HG03039 (cell line): ENCODE measurements around the gene CCP110.
"Not testable (repeated sequence)": the region's sequence is repeated elsewhere in the genome, so short reads cannot be mapped to it uniquely, and the experiment has no call there.

Experiments used
- ATAC-seq: cut with Tn5 transposase; IDR thresholded peaks from one replicate; pipeline ENCODE4 v1.9.1; 2021; ENCODE audit warnings: mild to moderate bottlenecking, moderate library complexity; ENCODE audit not compliant: unreplicated experiment

The CCP110 gene

DNA sequence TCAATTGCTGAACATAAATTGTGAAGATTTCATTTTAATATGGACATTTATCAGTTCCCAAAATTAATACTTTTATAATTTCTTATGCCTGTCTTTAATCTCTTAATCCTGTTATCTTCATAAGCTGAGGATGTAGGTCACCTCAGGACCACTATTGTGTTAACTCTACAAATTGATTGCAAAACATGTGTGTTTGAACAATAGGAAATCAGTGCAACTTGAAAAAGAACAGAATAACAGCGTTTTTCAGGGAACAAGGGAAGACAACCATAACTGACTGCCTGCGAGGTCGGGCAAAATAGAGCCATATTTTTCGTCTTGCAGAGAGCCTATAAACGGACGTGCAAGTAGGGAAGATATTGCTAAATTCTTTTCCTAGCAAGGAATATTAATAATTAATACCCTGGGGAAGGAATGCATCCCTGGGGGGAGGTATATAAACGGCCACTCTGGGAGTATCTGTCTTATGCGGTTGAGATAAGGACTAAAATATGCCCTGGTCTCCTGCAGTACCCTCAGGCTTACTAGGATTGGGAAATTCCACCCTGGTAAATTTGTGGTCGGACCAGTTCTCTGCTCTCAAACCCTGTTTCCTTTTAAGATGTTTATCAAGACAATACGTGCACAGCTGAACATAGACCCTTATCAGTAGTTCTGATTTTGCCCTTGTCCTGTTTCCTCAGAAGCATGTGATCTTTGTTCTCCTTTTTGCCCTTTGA is 19.7 kb downstream of the CCP110 start:
- not testable (repeated sequence) for ATAC-seq

DNA sequence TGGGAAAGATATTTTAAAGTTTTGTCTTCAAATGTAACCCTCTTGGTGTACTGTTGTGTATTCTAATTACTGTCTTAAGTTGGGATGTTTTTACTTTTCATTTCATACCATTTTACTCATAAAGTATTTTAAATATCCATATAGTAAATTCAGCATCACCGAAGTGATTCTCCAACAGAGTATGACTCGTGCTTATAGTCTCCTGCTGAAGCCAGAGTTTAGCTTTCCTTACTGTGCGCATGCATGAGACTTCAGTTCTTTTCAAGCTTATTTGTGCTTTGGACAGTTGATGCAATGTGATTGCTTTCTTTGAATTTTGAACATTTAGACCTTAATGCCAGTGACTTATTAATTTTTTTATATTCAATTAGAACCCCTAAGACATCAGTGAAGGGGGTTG is 24.4 kb downstream of the CCP110 start:
- ATAC-seq: no peak

DNA sequence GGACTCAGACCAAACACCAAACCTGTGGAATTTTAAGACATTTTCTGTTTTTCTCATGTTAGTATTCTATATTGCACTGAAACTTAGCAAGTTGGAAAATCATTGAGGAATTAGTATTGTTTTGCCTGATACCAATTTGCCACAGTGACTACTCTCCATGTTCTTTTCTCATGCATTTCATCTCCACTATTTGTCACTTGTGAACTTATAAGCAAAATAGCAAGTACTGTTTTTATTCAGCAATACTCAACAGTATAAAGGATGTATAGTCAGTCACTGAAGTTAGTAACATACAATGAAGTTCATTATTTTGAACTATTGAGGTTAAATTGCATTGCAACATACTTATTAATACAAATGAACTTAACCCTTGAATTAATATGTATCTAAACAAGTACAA is 25.9 kb downstream of the CCP110 start:
- ATAC-seq: no peak

DNA sequence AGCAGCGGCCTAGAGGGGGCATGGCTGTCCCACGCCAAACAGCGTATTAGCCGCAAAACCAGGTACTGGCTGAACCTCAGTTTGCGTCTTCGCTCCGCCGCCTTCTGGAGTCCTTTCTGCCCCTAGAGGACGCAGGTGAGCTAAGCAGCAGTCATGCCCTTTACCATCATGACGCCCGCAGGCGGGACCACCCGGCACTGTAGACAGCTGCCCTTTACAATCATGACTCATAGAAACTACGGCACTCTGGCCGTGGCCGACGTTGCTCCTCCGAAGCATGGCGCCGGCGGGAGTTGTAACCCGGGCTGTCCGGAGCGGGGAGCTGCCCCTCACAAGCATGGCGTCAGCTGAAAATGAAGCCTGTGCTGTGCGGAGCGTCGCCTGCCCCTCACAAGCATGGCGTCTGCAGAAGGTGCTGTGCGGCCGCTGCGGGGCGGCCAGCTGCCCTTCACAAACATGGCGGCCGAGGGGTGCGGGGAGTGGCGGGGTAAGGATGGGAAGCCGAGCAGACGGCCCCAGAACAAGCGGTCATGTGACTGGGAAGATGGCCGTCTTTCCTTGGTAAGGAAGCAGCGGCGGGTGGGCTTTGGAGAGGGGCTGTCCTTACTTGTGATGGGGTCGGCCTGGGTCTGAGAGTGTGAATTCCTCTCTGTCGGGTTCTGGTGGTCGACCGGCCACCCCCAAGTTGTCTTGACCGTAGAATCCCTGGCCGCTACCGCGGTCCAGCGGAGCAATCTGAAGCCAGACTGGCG is 31.6 kb downstream of the CCP110 start, which contains the start of gene VPS35L:
VPS35L (plus strand) TSS at position 518 of the 752 bp plus-strand sequence; CDS start at position 545, 27 bp downstream.
- peak; percentile 87 for ATAC-seq

DNA sequence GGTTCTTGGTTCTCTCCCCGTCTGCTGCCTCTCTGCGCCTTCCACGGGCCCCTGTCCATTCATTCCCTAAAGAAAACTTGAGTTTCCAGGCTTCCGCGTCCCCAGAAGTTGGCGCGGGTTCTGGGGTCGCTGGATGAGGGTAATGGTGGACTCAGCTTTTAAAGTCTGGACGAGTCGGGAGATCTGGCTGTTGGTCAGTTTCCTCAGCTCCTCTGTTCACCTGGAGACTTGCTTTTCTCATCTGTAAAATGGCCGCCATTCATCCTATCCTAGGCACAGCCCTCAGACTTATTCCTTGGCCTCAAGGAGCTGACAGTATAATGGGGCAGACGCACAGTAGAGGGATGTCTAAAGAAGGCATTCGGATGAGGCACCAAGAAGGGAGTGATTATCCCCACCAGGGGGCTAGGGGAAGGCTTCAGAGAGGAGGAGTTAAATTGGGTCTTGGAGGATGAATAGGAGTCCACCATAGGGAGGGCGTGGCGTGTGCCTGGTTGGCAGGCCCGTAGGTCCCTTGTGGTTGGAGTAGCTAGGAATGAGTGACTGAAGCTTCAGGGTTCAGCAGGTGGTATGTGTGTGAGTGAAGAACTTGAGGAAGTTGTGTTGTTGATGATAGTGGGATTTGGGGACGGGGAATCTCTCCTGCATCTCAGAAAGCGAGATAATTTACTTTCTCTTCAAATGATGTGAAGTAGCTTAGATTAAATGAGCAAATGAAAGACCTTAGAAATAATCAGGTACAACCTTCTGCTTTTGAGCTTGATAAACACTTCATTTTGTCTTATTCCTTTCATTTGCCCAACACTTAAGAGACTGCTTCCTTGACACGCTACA is 32.4 kb downstream of the CCP110 start:
- no peak for ATAC-seq

DNA sequence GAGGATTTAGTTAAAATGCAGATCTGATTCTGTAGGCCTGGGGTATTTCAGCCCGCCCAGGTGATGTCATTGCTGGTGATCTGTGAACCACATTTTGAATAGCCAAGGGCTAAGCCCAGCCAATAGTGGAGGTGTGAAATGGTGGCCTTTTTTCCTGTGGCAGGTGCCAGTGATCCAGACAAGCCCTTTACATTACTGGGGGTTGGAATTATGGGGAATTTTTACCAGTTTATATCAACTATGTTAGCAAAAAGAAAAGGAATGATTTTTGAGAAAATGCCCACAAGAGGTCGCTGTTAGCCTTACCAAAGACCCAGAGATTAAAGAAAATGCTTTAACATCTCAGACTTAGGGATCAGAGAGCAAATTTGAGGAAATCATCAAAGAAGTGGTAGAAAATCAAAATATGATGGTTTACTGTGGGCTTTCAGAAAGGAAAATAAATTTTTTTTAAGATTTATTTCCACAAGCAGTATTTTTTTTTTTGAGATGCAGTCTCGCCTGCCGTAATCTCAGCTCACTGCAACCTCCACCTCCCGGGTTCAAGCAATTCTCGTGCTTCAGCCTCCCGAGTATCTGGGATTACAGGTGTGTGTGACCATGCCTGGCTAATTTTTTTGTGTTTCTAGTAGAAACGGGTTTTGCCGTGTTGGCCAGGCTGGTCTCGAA is 35.6 kb downstream of the CCP110 start:
- no peak for ATAC-seq

DNA sequence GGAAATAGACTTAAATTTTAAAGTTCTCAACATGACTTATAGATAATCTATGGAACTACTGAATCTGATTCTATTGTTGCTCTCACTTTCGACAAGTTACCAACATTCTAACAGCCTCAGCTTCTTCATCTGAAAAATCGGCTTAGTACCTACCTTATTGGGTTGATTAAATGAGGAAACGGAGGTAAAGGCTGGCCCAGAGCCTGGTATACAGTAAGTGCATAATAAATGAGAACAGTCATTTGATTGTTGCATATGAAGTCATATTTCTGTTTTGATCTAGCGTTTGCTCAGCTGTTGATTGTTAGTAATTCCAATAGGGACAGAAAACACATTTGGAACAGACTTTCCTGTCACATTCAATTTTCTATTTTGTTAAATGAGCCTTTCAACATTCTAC is 36.3 kb downstream of the CCP110 start:
- no peak for ATAC-seq

DNA sequence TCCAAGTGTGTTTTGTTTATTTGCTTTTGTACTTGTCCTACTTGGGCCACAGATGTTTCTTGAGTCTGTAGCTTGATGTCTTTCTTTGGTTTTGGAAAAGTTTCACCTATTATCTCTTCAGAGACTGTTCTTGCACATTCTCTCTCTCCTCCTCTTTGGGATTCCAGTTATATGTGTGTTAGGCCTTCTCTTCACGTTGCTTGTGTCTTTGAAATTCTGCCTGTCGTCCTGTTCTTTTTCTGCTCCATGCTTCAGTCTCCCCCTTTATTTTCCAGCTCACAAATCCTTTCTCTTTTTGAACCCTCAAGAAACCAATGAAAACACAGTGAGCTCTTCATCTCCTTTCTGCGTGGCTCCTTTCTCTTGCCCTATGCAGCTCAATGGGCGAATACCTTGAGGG is 39.6 kb downstream of the CCP110 start:
- no peak for ATAC-seq

DNA sequence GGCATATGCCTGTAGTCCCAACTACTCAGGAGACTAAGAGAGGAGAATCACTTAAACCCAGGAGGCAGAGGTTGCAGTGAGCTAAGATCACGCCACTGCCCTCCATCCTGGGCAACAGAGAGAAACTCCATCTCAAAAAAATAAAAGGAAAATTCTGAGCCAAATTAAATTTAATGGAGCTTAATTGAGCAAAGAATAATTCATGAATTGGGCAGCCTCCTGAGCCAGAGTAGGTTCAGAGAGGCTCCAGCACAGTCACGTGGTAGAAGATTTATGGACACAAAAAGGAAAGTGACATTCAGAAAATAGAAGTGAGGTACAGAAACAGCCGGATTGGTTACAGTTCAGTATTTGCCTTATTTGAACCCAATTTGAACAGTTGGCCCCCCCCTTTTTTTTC is 42.6 kb downstream of the CCP110 start:
- ATAC-seq: no peak

DNA sequence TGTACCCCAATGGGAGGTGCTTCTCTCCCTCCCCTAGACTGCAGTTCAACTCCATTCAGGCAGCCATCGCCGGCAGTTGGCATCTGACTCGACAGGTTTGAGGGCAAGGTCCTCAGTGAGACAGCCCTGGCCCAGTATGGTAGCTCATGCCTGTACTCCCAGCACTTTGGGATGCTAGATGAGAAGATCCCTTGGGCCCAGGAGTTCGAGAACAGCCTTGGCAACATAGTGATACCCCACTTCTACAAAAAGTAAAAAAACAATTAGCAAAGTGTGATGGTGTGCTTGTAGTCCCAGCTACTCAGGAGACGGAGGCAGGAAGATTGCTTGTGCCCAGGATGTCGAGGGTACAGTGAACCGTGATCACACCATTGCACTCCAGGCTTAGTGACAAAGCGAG is 43.8 kb downstream of the CCP110 start:
- no peak for ATAC-seq

DNA sequence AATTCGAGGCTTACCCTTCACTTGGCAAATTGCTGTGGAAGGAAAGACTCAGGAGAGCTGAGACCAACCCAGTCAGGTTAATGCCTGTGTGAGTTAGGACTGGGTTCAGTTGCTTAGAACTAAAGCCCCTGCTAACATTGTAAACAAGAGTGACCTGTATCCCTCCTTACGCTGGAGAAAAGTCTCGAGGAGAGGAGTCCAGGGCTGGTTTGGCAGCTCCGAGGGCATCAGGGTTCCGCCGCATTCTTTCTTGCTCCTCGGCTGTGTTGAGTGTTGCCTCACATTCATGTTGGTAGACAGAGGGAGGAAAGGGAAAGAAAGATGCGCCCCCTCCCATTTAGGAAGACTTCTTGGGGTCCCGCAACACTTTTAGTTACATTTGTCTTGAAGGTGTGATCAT is 50.3 kb downstream of the CCP110 start:
- ATAC-seq: no peak

DNA sequence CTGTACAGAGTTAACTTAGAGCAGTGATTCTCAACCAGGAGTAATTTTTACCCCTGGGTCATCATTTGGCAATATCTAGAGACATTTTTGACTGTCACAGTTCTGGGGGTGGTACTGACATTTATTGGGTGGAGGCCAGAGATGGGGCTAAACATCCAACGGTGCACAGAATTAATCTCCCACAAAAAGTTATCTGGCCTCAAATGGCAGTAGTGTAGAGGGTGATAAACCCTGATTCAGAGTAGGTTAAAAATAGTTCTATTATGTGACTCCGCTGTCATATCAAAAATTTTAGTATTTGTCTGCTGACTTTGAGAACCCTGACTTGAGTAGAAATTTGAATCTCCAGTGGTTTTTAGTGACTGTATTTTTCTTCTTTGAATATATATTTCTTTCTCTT is 50.9 kb downstream of the CCP110 start:
- no peak for ATAC-seq

DNA sequence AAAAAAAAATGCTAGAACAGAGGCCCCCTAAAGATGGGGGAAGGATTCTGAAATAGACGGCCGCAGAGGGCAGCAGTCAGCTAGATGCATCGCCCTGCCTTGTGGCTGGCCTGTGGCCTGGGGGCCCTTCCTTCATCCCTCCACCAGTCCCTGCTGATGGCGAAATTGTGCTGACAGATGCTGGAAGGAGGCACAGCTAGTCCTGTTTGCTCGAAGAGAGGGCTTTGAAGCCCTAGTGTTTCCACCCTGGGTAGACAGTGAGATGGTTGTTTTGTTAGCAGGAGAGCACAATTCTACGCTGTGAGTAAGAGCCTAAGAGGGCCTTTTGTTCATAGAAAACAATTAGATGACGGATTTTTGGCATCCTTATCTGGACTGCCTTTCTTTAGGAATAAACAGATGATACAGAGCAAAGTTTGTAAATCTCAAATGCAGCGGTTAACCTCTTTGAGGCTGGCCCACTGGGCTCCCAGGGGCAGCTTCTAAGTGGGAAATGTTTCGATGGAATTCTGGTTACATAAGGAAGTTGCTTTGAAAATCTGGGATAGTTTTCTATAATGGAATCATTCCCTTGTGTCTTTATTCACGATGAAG is 54.7 kb downstream of the CCP110 start:
- no peak for ATAC-seq

DNA sequence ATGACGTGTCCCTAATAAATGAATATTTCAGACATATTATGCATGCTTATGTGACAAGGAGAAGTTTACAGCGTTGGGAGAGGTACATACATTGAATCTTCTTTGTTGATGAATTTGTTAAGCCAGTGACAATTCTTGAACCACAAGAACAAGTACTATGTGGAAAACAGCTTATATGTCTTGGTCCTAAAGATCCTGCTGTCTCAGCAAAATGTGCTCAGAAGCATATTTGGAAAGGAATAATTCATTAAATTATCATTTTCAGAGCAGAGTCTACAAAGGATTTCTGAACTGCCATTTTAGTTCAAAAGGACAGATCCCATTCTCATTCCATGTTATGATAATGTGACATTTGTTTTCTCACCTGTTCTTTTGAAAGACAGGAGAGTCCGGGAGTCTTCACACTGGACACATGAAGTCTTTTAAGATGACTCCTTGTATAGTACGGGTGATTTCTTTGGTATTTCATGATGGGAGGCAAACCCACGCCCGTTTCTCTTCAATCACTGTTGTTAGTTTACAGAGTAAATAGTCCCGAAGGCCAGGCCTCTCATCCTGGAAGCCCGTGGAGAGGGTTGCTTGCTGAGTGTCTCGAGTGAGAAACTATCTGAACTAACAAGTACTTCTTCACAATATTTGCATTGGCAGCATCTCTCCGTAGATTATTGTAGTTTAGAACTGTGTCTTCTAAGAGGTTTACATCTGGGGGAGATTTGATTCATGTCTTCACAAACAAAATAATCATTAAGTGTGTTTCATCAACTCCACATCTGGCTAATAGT is 58.5 kb downstream of the CCP110 start:
- ATAC-seq: no peak

DNA sequence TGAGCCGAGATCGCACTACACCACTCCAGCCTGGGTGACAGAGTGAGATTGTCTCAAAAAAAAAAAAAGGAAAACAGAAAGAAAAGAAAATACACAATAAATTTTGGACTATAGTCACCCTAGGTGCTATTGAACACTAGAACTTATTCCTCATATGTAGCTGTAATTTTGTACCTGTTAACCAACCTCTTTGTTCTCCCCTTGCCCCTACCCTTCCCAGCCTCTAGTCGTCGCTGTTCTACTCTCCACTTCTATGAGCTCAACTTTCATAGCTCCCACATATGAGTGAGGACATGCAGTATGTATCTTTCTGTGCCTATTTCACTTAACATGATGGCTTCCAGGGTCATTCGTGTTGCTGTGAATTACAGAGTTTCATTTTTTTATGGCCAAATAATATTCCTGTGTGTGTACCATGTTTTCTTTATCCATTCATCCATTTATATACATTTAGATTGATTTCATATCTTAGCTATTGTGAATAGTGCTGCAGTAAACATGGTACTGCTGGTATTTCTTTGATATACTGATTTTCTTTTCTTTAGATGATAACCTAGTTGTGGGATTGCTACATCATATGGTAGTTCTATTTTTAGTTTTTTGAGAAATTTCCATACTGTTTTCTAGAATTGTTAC is 60.0 kb downstream of the CCP110 start:
- no peak for ATAC-seq

DNA sequence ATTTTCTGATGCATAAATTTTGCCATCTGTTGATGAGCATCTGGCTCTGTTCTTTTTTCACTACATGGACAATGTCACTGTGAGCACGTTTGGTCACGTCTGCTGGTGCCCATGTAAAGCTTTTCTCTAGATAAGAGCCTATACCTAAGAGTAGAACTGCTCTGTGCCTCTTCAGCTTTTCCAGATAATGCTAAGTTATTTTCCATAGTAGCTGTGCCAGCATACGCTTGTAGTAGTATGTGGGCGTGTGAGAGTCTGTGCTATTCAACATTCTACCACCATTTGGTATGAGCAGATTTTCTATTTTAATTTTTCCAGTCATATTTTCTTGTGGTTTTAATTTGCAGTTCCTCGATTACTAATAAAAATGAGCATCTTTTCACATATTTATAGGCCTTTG is 64.9 kb downstream of the CCP110 start:
- ATAC-seq: no peak

DNA sequence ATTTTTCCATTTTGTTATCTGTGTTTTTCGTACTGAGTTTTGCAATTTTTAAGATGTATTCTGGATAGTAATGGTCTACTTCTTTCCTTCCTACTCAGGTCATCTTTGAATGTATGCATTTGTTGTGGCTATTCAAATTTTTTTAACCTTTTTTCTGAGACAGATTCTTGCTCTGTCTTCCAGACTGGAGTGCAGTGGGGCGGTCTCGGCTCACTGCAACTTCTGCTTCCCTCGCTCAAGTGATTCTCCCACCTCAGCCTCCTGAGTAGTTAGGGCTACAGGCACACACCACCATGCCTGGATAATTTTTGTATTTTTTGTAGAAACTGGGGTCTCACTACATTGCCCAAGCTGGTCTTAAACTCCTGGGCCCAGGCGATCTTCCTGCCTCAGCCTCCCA is 65.4 kb downstream of the CCP110 start:
- ATAC-seq: no peak

DNA sequence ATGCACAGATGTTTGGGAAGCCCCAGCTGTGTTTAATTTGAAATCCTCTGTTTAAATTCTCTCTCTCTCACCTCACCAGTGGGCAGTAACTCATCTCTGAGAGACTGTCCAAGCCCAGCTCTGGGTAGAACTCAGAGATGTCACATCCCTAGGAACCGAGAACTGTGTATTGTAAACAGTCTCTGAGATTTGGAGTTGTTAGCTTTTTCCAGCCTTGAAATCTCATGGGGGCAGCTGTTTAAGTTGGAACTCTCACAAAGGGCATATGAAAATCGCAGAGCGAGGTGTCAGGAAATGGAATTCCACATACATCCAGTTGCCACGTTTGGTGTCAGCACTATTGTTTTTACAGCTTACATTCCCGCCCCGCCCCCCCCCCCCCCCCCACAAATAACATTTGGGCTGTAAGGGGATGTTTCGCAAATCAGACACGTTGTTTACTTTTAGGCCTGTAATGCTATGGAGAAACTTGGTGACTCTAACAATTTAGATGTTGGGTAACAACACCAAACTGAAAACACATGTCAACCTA is 66.1 kb downstream of the CCP110 start:
- no peak for ATAC-seq
